Stimulated activated CD4-positive, alpha-beta T cell treated with anti-CD3 and anti-CD28 coated beads, Interleukin-2, amount 100 ng/mL, for 24 hours (primary cell): ENCODE results near the gene PARD6A.

Experiments
- DNase-seq, 2 donors: peaks; one replicate each; pipeline ENCODE4 v3.0.0-alpha.2; 2020

Gene PARD6A, protein sequence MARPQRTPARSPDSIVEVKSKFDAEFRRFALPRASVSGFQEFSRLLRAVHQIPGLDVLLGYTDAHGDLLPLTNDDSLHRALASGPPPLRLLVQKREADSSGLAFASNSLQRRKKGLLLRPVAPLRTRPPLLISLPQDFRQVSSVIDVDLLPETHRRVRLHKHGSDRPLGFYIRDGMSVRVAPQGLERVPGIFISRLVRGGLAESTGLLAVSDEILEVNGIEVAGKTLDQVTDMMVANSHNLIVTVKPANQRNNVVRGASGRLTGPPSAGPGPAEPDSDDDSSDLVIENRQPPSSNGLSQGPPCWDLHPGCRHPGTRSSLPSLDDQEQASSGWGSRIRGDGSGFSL

DNA sequence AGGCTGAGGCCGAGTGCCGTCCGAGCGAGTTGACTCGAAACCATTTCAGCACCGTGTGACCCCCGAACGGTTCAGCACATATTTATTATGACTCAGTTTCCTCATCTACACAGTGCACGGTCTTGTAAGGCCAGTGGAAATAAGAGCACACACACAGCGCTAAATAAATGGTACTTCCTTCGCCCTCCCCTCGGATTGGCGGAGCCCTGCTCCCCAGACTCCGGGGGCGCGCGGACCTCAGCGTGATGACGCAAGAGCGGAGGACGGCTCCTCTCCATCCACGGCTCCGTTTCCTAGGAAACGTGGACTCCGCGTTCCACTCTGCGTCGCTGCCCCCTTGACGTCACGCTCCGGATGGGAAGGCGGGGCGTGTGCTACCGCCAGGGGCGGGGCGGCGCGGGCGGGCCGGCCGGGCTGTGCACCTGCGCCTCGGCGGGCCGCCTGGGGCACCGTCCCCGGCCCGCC lies at the start of gene PARD6A:
PARD6A (plus strand) TSS at position 397 of the 465 bp plus-strand sequence. CDS start 79 bp downstream, outside the sequence.
- DNase-seq = peak; percentile 94 to 96

DNA sequence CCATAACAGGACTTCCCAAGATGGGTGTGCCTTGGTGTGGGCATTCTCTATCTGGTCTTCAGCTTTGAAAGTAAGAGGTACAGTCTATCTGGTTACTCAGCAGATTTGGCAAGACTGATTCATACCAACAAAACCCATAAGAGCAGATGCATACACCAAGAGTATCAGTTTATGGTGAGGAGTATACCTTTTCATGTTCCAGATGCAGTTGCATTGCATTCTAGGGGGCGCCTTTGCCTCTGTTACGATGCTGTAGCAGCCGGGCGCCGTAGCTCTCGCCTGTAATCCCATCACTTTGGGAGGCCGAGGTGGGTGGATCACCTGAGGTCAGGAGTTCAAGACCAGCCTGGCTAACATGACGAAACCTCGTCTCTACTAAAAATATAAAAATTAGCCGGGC lies 47.0 kb upstream of the PARD6A start:
- peak in 1 of 2 donors; percentile 19 for DNase-seq

DNA sequence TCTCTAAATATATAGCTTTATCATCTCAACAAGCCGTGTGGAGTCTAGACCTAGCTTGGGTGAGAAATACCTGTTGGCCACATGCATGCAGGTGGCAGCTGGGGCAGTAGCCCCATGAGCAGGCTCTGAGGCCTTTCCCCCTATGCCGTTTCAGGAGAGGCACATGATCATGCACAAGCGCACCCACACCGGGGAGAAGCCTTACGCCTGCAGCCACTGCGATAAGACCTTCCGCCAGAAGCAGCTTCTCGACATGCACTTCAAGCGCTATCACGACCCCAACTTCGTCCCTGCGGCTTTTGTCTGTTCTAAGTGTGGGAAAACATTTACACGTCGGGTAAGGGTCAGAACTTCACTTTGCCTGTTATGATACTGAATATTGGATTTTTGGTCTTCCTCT lies 32.5 kb upstream of the PARD6A start:
- no peak for DNase-seq

DNA sequence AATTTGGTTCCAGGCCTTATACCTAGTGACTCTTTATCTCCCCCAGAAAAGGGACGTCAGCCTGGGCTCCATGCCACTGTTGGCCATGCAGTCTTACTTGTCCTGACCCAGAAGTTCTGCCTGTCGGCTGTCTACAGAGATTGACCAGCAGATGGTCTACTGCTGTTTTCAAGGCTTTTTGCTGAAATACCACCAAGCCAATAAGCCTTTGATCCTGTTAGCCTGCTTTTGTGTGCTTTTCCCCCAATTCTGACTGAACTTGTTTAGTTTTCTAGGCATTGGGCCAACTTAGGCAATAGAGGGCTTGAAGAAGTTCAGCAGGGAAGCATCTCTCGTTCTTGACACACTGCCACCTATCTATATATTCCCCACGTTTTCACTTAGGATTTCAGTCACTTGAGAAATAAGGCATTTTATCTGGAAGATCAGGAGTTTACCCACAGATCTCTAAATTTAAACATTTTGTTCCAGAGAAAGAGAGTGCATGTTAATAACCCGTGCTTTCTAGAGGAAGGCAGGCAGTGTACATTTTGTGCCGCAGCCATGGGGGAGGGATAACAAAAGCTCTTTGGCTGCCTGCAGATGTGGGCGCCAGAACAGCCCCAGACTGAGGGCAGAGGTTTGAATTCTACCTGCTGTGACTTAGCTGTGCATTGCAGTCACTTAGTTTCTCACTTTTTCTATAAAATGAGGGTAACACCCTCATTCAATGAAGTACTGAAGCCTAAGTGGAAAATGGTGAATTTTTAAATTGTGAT lies 28.2 kb upstream of the PARD6A start:
- DNase-seq = no peak

DNA sequence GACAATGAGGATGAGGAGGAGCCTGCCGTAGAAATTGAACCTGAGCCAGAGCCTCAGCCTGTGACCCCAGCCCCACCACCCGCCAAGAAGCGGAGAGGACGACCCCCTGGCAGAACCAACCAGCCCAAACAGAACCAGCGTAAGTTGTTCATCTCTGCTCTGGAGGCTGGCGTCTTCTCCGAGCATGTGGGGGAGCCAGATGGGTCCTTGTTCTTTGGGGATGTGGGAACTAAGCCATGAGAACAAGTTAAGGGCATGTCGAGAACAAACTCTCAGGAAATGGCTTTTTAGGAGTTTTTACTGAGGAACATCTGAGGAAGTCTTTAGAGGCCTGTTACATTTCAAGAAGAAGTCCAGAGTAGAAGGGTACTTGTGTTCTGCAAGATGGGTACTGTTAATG lies 24.0 kb upstream of the PARD6A start:
- DNase-seq = no peak

DNA sequence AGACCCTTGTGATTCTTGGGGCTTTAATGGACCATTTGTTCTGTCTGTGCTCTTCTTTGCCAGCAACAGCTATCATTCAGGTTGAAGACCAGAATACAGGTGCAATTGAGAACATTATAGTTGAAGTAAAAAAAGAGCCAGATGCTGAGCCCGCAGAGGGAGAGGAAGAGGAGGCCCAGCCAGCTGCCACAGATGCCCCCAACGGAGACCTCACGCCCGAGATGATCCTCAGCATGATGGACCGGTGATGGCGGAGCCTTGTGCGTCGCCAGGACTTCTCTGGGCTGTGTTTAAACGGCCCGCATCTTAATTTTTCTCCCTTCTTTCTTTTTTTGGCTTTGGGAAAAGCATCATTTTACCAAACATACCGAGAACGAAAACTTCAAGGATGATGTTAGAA lies 23.1 kb upstream of the PARD6A start:
- DNase-seq = no peak

DNA sequence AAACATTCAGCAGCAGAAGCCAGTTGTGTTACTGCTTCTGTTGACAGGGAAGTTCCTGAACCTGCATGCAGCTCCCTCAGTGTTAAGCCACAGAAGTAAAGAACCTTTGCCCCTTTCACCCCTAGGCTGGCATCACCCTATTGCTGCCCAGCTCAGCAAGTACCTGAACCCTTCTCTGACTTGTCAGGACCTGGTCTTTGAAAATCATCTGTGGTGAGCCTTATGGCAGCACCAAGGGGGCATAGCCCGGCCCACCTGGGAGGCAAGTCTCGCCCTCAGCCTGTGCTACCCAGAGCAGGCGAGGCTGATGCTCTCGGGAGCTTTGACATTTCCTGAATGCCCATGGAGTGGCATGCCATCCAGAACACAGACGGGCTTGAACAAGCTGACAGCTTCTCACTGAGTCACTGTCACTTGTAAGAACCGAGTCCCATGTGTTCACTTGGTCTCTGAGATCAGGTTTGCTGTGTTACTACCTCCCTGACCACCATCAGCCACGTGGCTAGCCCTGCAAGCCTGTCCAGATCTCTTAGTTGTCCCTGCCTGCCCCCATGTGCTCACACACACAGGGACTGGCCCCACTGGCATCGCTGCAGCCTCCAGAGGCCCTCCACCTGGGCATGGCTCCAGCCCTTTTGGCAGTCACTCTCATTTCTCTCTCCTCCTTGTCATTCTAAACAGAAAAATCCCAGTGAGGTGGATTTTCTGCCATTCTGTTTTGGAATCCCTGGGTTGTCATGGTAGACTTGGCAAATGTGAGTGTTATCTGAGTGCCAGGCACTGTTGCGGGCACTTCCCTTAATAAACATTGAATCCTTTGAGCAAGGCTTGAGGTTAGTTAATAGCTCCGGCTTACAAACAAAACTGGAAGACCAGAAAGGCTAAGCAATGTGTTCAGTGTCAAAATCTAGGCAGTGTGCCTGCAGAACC lies 18.7 kb upstream of the PARD6A start:
- no peak for DNase-seq

DNA sequence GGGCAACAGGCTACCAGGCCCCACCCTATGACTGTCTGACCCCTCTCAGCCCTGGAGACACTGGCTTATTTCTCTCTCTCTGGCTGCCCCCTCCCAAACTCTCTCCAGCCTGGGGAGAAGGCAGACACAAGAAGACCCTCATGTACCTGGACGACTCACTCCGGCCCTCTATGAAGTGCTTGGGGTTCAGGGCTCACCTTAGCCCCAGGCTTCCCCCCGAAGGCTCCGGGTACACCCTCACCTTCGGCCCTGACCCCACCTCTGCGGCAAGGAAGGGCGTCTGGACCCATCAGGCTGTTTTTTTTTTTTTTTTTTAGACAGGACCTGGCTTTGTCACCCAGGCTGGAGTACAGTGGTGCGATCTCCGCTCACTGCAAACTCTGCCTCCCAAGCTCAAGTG lies 16.7 kb upstream of the PARD6A start:
- DNase-seq = no peak

DNA sequence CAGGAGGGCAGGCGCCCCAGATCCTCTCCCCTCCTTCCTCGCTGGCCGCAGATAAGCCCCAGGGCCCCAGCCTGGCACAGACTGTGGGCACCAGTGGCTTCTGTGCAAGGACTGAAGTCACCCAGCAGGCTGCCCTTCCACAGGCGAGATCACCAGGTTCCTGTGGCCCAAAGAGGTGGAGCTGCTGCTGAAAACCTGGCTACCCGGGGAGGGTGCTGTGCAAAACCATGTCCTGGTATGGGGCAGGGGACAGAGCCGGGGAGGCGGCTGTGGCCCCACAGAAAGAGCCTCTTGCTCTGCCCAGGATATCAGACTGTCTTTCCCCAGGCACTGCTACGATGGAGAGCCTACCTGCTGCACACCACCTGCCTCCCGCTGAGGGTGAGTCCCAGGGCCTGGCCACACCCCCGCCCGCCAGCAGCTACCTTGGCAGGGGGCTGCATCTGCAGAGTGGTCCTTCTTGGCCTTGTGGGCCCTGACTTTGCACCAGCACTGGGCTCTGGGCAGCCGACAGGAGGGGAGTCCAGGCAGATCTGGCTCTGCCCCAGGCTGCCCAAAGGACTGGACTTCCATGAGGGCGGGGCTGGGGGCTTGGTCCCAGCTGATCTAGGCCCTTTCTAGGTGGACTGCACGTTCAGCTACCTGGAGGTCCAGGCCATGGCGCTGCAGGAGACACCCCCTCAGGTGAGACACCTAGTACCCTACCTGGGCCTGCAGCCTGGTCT lies 15.2 kb upstream of the PARD6A start:
- no peak for DNase-seq

DNA sequence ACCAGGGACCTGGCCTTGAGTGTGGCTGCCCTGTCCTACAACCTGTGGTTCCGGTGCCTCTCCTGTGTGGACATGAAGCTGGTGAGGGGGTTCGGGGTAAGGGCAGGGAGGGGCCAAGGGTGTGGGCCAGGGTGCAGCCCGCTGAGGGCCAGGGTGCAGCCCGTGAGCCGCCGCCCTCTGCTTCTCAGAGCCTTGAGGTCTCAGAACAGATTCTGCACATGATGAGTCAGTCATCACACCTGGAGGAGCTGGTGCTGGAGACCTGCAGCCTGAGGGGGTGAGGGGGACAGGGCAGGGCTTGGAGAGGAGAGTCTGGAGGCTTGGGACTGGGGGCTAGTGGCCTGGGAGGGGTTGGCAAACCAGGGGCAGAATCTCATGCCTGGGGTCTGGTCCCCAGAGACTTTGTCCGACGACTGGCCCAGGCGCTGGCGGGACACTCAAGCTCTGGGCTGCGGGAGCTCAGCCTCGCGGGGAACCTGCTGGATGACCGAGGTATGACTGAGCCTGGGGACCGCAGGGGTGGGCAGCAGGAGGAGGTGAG lies 13.6 kb upstream of the PARD6A start:
- no peak for DNase-seq

DNA sequence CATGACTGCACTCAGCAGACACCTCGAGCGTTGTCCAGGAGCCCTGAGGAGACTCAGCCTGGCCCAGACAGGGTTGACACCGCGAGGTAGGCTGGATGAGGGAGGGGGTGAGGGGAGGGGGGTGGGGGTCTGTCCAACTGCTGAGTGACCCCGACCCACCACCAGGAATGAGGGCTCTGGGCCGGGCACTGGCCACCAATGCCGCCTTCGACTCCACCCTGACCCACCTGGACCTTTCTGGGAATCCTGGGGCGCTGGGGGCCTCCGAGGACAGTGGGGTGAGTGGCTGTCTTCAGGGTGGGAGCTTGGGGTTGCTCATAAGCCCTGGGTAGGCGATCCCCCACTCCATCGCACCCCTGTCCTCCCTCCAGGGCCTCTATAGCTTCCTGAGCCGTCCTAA lies 13.1 kb upstream of the PARD6A start:
- no peak for DNase-seq

DNA sequence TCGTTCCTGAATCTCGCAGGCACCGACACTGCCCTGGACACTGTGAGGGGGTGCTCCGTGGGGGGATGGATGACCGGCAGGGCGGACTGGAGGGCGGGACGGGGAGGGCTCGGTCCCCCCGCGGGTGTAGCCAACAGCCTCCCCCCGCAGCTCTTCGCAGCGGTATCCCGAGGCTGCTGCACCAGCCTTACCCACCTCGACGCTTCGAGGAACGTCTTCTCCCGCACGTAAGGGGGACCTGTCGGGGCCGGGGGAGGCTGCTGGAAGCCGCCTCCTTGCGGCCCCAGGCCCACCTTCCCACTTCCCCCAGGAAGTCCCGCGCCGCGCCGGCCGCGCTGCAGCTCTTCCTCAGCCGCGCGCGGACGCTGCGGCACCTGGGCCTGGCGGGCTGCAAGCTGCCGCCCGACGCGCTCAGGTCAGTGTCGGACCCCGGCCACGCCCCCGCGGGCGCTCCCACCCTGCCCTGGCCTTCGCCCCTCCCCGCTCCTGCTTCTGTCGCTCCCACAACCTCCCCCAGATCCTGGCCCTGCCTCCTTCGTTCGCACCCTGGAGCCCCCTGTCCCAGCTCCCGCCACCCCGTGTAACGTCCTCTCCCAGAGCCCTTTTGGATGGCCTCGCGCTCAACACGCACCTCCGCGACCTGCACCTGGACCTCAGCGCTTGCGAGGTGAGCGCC lies 12.5 kb upstream of the PARD6A start:
- no peak for DNase-seq

DNA sequence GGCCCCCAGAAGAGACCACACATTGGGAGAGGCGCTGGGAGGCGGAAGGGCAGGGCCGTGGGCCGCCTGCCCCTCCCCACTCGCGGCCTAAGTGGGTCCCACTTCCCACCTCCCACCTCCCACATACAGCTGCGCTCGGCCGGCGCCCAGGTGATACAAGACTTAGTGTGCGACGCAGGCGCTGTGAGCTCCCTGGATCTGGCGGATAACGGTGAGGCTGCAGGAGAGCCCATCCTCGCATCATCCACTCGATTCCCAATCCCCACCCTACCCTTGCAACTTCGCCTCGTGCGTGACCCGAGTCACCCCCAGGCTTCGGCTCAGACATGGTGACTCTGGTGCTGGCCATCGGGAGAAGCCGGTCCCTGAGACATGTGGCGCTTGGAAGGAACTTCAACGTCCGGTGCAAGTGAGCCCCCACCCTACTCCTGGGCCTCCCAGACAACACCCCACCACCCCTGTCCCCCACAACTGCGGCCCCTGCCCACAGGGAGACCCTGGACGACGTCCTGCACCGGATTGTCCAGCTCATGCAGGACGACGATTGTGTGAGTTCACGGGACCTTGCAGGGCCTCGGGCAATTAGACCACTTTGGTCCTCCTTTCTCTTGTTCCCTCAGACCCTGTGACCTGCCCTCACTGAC lies 11.9 kb upstream of the PARD6A start:
- no peak for DNase-seq

DNA sequence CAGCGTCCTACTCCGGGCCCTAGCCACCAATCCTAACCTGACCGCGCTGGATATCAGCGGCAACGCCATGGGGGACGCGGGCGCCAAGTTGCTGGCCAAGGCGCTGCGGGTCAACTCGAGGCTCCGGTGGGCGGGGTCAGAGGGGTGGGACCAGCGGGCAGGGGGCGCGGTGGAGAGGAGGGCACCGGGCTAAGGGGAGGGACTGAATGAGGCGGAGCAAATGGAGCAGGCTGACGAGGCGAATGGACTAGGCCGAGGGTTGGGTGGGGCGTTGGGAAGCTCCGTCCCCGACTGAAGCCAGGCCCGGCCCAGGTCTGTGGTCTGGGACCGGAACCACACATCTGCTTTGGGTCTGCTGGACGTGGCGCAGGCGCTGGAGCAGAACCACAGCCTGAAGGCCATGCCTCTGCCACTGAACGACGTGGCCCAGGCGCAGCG lies 11.2 kb upstream of the PARD6A start:
- DNase-seq = no peak

DNA sequence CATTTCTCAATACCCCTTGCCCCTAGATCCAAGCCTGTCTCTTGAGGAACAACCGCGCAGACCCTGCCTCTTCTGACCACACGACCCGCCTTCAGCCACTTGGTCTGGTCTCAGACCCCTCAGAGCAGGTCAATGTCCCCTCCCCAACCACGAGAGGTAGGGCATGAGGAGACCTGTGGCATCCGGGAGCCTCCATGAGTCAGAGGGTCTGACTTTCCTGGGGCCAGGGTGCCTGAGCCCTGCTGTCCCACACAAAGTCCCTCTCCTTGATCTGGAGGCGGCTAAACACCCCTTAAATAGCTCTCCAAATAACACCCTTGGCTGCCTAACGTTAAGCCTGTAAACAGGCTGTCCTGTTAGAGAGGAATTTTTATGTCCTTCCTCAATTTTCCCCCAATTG lies 10.7 kb upstream of the PARD6A start:
- DNase-seq = no peak

DNA sequence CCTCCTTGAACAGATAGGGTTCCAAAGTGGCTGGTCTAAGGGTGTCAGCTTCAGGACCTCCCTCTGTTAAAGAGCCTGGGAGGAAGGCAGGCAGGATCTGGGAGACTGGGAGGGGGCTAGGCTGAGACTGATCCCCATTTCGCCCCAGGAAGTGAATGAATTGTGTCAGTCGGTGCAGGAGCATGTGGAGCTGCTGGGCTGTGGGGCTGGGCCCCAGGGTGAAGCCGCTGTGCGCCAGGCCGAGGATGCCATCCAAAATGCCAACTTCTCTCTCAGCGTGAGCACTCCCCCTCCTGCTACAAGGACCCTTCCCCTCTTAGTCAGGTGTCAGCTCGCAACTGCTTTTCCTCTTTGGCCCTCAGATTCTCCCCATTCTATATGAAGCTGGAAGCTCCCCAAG lies 9.7 kb upstream of the PARD6A start:
- DNase-seq = no peak

DNA sequence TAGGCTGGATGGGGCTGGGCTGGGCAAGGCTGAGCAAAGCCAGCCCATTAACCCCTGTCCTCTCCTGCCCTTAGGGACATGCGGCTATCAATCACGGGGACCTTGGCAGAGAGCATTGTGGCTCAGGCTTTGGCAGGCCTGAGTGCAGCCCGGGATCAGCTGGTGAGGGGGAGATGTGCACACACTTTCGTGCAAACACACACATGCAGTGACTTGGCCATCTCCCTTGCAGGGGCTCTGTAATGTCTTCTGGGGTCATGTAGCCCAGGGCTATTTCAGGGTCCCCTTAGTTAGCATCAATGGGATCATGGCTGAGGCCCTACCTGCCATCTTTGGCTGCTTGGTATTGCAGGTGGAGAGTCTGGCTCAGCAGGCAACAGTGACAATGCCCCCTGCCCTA lies 8.9 kb upstream of the PARD6A start:
- DNase-seq = no peak

DNA sequence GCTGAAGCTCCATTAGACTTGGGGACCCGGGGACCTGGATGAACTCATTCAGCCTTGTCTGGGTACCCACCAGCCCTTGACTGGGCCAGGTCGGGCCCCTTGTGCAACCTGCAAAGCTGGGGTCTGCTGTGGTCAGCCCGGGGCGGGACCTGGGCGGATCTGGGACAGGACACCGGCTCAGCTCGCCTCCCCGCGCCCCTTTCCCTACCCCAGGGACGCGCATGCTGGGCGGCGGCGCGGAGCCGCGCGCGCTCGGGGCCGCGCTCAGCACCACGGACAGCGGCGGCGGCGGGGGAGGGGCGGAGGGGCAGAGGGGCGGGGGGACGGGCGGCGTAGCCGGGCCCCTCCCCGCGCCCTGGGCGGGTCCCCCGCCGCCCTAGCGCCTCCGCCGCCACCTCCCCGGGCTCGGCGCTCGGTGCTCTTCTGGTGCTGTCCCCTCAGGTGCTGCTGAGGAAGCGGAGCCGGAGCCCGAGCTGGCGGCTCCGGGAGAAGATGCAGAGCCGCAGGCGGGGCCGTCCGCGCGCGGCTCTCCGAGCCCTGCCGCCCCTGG lies 8.1 kb upstream of the PARD6A start:
- DNase-seq = no peak

DNA sequence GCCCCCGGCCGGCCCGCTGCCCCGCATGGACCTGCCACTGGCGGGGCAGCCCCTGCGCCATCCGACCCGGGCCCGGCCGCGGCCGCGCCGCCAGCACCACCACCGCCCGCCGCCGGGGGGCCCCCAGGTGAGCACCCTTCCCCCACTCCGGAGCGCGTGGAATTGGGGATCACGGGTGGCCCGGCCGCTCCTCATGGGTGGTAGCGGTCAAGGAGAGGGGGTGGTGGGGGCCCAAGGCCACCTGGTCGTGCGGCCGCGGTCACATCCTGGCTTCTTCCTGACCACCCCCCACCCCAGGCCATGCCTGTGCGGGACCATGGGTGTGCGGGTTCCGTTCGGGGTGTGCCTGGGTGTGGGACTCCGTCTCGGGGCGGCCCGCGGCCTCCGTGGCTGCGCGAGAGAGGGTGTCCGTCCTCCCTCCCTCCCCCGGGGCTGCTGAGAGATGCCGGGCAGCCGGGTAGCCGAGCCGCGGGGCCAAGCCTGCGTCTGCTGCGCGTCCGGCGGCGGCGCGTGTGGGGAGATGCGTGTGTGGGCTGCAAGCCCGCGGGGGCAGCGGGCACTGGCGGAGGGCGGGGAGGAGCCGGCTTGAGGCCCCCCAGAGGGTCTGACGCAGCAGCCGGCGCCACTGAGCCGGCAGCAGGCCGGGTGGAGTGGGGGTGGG lies 7.5 kb upstream of the PARD6A start:
- no peak for DNase-seq

DNA sequence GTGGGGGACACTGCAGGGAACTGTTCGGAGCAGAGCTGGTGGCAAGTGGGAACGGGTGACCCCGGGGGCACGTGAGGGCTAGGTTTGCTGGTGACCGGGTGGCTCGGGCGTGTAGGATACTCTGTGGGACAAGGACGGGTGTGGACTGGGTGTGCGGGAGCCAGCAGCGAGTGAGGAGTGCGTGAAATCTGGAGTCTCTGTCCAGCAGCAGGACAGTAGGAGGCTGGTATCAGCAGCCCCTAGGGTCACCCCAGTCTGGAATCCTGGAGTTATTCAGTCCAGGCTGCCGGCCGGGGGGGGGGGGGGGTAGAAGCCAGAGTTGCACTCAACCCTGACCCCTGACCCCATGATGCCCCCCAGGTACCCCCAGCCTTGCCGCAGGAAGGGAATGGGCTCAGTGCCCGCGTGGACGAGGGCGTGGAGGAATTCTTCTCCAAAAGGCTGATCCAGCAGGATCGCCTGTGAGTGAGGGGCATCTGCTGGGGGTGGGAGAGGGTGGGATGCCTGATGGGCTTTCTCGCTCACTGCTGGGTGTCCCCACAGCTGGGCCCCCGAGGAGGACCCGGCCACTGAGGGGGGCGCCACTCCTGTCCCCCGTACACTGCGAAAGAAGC lies 6.9 kb upstream of the PARD6A start:
- DNase-seq = no peak
